Endodermal cell (in vitro differentiated cells): ENCODE measurements around the gene GRAMD2B. TPM values are rescaled to one million over a fixed set of nuclear protein-coding genes. Genes with fewer than 3 reads are reported as not detected.
A peak's percentile ranks its signal among the peaks of the same experiment; 100 is the strongest.

Source experiments
- DNase-seq: peaks from one replicate; pipeline ENCODE4 v3.0.0-alpha.2; 2017
- H3K27ac ChIP-seq: 2 replicates; pipeline ENCODE4 v1.5.1; 2013; ENCODE audit warnings: mild to moderate bottlenecking, low read depth, low read length, moderate library complexity
- H3K27me3 ChIP-seq: 2 replicates; pipeline ENCODE4 v1.6.1; 2013; ENCODE audit warnings: mild to moderate bottlenecking, low read length, moderate library complexity; ENCODE audit not compliant: insufficient read depth, control insufficient read depth, poor library complexity, severe bottlenecking
- H3K36me3 ChIP-seq: 2 replicates; pipeline ENCODE4 v1.7.0; 2013; ENCODE audit warnings: mild to moderate bottlenecking, low read length, moderate library complexity; ENCODE audit not compliant: control insufficient read depth, insufficient read depth
- H3K4me1 ChIP-seq: one replicate; pipeline ENCODE4 v1.7.0; 2013; ENCODE audit warnings: low read length; ENCODE audit not compliant: control insufficient read depth, insufficient read depth
- H3K4me3 ChIP-seq: 2 replicates; pipeline ENCODE4 v1.5.1; 2013; ENCODE audit warnings: mild to moderate bottlenecking, low read length, moderate library complexity
- H3K9ac ChIP-seq: 2 replicates; pipeline ENCODE4 v1.6.1; 2013; ENCODE audit warnings: mild to moderate bottlenecking, low read length, moderate library complexity; ENCODE audit not compliant: poor library complexity, severe bottlenecking; ENCODE audit errors: extremely low read depth
- H3K9me3 ChIP-seq: 2 replicates; pipeline ENCODE4 v1.6.1; 2013; ENCODE audit warnings: mild to moderate bottlenecking, low read length, moderate library complexity; ENCODE audit not compliant: control insufficient read depth
- H3K27ac Mint-ChIP-seq: 2 replicates; pipeline ENCODE4 v1.8.0; 2020; ENCODE audit warnings: mixed read lengths
- H3K27me3 Mint-ChIP-seq: 2 replicates; pipeline ENCODE4 v1.8.0; 2021; ENCODE audit warnings: mild to moderate bottlenecking, mixed read lengths; ENCODE audit not compliant: insufficient read depth
- H3K36me3 Mint-ChIP-seq: 2 replicates; pipeline ENCODE4 v1.8.0; 2020; ENCODE audit warnings: low read depth, mixed read lengths
- H3K4me1 Mint-ChIP-seq: 2 replicates; pipeline ENCODE4 v1.8.0; 2020; ENCODE audit warnings: mixed read lengths
- H3K4me3 Mint-ChIP-seq: 2 replicates; pipeline ENCODE4 v1.8.0; 2020; ENCODE audit warnings: mild to moderate bottlenecking, moderate library complexity, mixed read lengths
- H3K9me3 Mint-ChIP-seq: 2 replicates; pipeline ENCODE4 v1.8.0; 2020; ENCODE audit warnings: mild to moderate bottlenecking, mixed read lengths
- CTCF ChIP-seq: fragments of 200-600 bp; sonication (generic); conservative IDR thresholded peaks from 2 replicates; pipeline ENCODE4 v1.5.0; 2021; ENCODE audit warnings: antibody characterized with exemption, mild to moderate bottlenecking
- WGBS, 2 experiments: methylation state at CpG; one replicate each; pipeline versions ENCODE4 v1.1.5 to v1.1.7; 2013; ENCODE audit warnings: missing lambda C conversion rate in 2 of 2, mixed read lengths in 1 of 2; ENCODE audit not compliant: insufficient coverage in 1 of 2, insufficient read length in 1 of 2; 5-methylcytosine and 5-hydroxymethylcytosine counted together
- total RNA-seq, 2 donors: library from RNA; stranded (reverse); fragmentation: NEBNext Ultra II Directional in 1 of 2; extraction: Animal tissue kit (Norgen Biotek cat#: 25700) in 1 of 2; gene quantifications; 2 replicates in 1 of 2; 3 replicates in 1 of 2; pipeline ENCODE4 v1.2.1, GENCODE V29; 2021

The GRAMD2B gene
- total RNA-seq, 2 donors from 2014 or later, result 8.4 to 11.1 TPM

- Histone ChIP-seq H3K4me1 (no peaks in the 10 kb centered on the region), H3K27me3 (no peaks in the 10 kb centered on the region), H3K9me3 (no peaks in the 10 kb centered on the region), H3K9ac (no peak overlapping the region), H3K36me3 (no peaks in the 10 kb centered on the region), H3K27ac (no peak overlapping the region), H3K4me3 (no peak overlapping the region)
- no peaks in the 10 kb centered on the region for H3K36me3 Mint-ChIP-seq
- no peak for TF ChIP-seq CTCF
- H3K4me3 Mint-ChIP-seq, result no peak overlapping the region
- no peak overlapping the region for H3K27ac Mint-ChIP-seq
- 94 to 97% methylated on average over 5 of the region's 5 CpGs for WGBS, 2 experiments
- H3K4me1 Mint-ChIP-seq, result peaks cover 2% of the 10 kb centered on the region
- no peaks in the 10 kb centered on the region for H3K9me3 Mint-ChIP-seq
- DNase-seq, result peak; percentile 5
- no peaks in the 10 kb centered on the region for H3K27me3 Mint-ChIP-seq
Measured at GRCh38 chr5:126509339-126509738, 86.1 kb downstream of the GRAMD2B start.

- Mint-ChIP-seq H3K36me3 (no peaks in the 10 kb centered on the region), H3K4me1 (peaks cover 13% of the 10 kb centered on the region), H3K4me3 (no peak overlapping the region), H3K27me3 (peaks cover 3% of the 10 kb centered on the region), H3K9me3 (no peaks in the 10 kb centered on the region), H3K27ac (no peak overlapping the region)
- Histone ChIP-seq H3K4me1 (peaks cover 7% of the 10 kb centered on the region), H3K9ac (no peak overlapping the region), H3K4me3 (no peak overlapping the region), H3K27ac (no peak overlapping the region), H3K9me3 (no peaks in the 10 kb centered on the region), H3K27me3 (peaks cover 11% of the 10 kb centered on the region), H3K36me3 (no peaks in the 10 kb centered on the region)
- DNase-seq, result peak; percentile 20
- no peak for TF ChIP-seq CTCF
- 92% methylated on average over 1 of the region's 1 CpG; no CpG with 5 or more reads in 1 of the 2 experiments for WGBS, 2 experiments
Measured at GRCh38 chr5:126511961-126512360, 88.8 kb downstream of the GRAMD2B start.

GRCh38 chr5:126512451-126512850 lies 89.2 kb downstream of the GRAMD2B start:
- 91 to 100% methylated on average over 3 of the region's 3 CpGs for WGBS, 2 experiments

More at GRCh38 chr5:126512451-126512850, 89.2 kb downstream of the GRAMD2B start:
- H3K36me3 ChIP-seq, result no peaks in the 10 kb centered on the region
- Mint-ChIP-seq H3K36me3 (no peaks in the 10 kb centered on the region), H3K27me3 (peaks cover 3% of the 10 kb centered on the region), H3K4me1 (peaks cover 13% of the 10 kb centered on the region), H3K9me3 (no peaks in the 10 kb centered on the region), H3K4me3 (no peak overlapping the region), H3K27ac (no peak overlapping the region)
- no peaks in the 10 kb centered on the region for H3K9me3 ChIP-seq
- no peak overlapping the region for H3K27ac ChIP-seq
- no peak for TF ChIP-seq CTCF
- H3K27me3 ChIP-seq, result peaks cover 11% of the 10 kb centered on the region
- no peak overlapping the region for H3K9ac ChIP-seq
- no peak overlapping the region for H3K4me3 ChIP-seq
- peaks cover 7% of the 10 kb centered on the region for H3K4me1 ChIP-seq
- peak; percentile 19 for DNase-seq
